ENCODE measurements around the gene ZFYVE28.

ZFYVE28 gene

DNA sequence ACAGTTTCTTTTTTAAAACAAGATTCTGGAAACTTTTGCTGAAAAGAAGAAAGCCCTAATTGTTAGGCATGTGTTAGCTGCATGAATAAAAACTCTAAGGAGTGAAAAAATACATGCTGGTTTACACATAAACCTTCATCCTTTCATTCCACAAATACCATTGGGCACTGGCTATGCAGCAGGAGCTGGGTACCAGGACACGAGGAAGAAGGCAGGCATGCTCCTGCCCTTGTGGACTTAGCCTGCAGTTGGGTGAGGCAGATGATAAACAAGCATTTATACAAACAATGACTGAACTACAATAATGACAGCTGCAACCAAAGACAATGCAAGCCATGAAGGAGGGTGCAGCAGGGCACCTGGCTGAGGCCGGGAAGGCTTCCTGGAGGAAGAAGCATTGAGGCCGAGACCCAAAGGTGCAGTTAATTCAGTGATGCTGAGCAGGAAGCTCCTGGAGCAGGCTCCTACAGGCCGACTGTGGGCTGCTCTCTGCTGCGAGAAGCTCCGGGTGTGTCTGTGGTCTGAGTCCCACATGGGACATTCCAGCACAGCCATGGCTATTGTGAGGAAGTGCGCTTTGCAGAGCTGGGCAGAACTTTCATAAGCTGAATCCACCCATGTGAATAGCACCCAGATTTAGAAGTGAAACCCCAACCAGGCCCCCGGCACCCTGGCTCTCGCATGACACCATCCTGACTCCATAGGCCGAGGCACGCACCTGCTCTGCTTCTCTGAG lies 112.5 kb downstream of the ZFYVE28 start:
- no peak for TF ChIP-seq RAD21 (IDR thresholded peaks at IDR 0.05; ENCODE audit: low read depth)
- TF ChIP-seq FOXM1 (IDR thresholded peaks at IDR 0.05; ENCODE audit: borderline replicate concordance, low read depth), result no peak
- TF ChIP-seq EGR1 (IDR thresholded peaks at IDR 0.05), result no peak
- no peak for TF ChIP-seq TCF12 (IDR thresholded peaks at IDR 0.05; ENCODE audit: low read depth)
- TF ChIP-seq TAF1 (IDR thresholded peaks at IDR 0.05; ENCODE audit: low read depth), result no peak
- TF ChIP-seq NFIC (IDR thresholded peaks at IDR 0.05), result no peak
- no peak for TF ChIP-seq CEBPB (IDR thresholded peaks at IDR 0.05)
- no peak for TF ChIP-seq TEAD4 (IDR thresholded peaks at IDR 0.05)
- TF ChIP-seq, protein P1, sequence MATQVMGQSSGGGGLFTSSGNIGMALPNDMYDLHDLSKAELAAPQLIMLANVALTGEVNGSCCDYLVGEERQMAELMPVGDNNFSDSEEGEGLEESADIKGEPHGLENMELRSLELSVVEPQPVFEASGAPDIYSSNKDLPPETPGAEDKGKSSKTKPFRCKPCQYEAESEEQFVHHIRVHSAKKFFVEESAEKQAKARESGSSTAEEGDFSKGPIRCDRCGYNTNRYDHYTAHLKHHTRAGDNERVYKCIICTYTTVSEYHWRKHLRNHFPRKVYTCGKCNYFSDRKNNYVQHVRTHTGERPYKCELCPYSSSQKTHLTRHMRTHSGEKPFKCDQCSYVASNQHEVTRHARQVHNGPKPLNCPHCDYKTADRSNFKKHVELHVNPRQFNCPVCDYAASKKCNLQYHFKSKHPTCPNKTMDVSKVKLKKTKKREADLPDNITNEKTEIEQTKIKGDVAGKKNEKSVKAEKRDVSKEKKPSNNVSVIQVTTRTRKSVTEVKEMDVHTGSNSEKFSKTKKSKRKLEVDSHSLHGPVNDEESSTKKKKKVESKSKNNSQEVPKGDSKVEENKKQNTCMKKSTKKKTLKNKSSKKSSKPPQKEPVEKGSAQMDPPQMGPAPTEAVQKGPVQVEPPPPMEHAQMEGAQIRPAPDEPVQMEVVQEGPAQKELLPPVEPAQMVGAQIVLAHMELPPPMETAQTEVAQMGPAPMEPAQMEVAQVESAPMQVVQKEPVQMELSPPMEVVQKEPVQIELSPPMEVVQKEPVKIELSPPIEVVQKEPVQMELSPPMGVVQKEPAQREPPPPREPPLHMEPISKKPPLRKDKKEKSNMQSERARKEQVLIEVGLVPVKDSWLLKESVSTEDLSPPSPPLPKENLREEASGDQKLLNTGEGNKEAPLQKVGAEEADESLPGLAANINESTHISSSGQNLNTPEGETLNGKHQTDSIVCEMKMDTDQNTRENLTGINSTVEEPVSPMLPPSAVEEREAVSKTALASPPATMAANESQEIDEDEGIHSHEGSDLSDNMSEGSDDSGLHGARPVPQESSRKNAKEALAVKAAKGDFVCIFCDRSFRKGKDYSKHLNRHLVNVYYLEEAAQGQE (IDR thresholded peaks at IDR 0.05; ENCODE audit: low read depth), result no peak
- TF ChIP-seq EP300 (IDR thresholded peaks at IDR 0.05; ENCODE audit: borderline replicate concordance), result no peak

DNA sequence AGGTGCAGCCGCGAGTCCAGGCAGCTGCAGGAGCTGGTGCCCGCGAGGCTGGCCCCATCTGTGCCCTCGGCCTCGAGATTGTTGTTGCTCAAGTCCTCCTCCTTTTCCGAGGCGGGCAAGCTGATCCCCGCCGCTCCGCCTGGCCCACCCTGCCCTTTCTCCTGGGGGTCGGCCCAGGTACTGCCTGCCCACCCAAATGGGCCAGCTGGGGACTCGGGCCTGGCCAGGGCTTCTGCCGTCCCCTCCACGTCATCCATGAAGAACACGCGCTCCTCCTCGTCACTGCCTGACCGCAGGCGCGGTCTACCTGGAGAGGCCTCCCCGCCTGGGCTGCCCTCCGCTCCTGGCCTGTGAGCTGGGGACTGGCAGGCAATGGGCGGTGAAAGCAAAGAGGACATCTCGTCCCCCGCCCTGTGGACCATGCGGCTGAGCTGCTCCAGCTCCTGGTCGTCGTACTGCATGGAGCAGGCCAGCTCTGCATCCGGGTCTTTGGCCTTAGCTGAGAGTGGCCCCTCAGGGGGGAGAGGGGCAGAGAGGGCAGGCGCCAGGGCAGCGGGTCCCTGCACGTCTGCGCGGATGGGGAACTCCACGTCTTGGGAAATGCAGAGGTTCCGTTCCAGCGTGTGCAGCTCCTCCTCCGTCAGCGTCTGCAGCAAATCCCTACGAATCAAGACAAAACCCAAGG lies 113.4 kb downstream of the ZFYVE28 start:
- TF ChIP-seq TEAD4 (IDR thresholded peaks at IDR 0.05) (no peak), CREB1 (IDR thresholded peaks at IDR 0.05; ENCODE audit: low read depth) (no peak), ZBTB7A (IDR thresholded peaks at IDR 0.05; ENCODE audit: low read depth) (no peak), TCF12 (IDR thresholded peaks at IDR 0.05; ENCODE audit: low read depth) (no peak), FOXM1 (IDR thresholded peaks at IDR 0.05; ENCODE audit: borderline replicate concordance, low read depth) (no peak), EGR1 (IDR thresholded peaks at IDR 0.05) (no peak), TAF1 (IDR thresholded peaks at IDR 0.05; ENCODE audit: low read depth) (no peak), RAD21 (IDR thresholded peaks at IDR 0.05; ENCODE audit: low read depth) (no peak), NFIC (IDR thresholded peaks at IDR 0.05) (no peak), YY1 (IDR thresholded peaks at IDR 0.05; ENCODE audit: low read depth) (no peak), CEBPB (IDR thresholded peaks at IDR 0.05) (no peak), EP300 (IDR thresholded peaks at IDR 0.05; ENCODE audit: borderline replicate concordance) (no peak)
- TF ChIP-seq, protein P1 (IDR thresholded peaks at IDR 0.05; ENCODE audit: low read depth), result no peak
- TF ChIP-seq, protein P2, sequence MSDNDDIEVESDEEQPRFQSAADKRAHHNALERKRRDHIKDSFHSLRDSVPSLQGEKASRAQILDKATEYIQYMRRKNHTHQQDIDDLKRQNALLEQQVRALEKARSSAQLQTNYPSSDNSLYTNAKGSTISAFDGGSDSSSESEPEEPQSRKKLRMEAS (IDR thresholded peaks at IDR 0.05), result no peak
- TF ChIP-seq, protein P3, sequence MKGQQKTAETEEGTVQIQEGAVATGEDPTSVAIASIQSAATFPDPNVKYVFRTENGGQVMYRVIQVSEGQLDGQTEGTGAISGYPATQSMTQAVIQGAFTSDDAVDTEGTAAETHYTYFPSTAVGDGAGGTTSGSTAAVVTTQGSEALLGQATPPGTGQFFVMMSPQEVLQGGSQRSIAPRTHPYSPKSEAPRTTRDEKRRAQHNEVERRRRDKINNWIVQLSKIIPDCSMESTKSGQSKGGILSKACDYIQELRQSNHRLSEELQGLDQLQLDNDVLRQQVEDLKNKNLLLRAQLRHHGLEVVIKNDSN (IDR thresholded peaks at IDR 0.05), result no peak

DNA sequence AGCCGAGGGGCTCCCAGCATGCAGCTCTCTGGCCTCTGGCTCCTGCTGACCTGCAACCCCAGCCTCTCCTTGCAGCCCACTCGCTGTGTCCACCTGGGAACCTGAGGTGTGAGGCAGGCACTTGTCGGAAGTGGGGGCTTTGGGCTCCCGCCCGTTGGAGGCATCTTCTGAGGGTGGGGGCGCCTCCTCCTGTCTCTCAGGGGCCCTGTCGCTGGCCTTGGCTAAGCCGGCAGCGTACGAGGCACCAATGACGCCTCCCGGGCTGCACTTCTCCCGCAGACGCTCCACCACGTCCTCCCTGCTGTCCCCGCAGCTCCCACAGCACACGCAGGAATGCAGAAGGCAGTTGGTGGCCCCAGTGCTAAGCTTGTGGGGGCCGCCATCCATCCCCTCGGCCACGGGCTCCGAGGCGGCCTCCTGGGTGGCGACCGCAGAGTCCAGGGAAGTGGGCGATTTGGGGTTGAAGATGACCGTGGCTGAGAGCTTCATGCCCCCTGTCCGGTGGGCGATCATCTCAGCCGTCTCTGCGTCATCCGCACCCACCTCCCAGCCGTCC lies 114.0 kb downstream of the ZFYVE28 start:
- TF ChIP-seq CREB1 (IDR thresholded peaks at IDR 0.05; ENCODE audit: low read depth) (no peak), CEBPB (IDR thresholded peaks at IDR 0.05) (no peak), RAD21 (IDR thresholded peaks at IDR 0.05; ENCODE audit: low read depth) (no peak), YY1 (IDR thresholded peaks at IDR 0.05; ENCODE audit: low read depth) (no peak)
- TF ChIP-seq, protein P1 (IDR thresholded peaks at IDR 0.05; ENCODE audit: low read depth), result no peak

DNA sequence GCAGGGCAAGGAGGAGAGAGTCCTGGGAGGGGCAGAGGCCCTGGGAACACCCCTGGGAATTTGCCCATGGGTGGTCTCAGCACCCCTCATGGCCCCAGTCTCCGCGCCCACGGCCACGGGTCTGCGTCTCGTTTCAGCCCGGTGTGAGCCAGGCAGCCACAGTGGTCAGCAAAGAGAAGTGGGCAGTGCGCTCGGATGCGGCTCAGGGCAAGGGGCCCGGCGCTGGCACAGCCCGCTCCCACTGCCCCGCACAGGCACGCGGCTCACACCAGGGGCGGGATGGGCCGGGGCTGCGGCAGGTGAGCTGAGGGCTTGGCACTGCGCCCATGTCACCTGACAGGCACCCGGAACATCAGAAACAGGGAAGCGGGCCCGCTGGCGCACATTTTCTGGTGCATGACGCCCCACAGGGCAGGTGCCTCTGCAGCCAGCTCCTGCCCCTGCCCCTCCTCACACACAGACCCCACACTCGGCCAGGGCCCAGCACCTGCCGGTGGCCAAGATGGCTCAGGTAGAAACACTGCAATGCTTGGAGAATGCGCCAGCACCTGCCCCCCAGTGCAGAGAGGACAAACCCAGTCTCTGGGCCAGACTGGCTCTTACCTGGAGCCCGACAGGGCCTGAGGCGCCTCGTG lies 114.6 kb downstream of the ZFYVE28 start:
- no peak for TF ChIP-seq NFIC (IDR thresholded peaks at IDR 0.05)
- TF ChIP-seq, protein P2 (IDR thresholded peaks at IDR 0.05), result no peak
- no peak for TF ChIP-seq TEAD4 (IDR thresholded peaks at IDR 0.05)
- no peak for TF ChIP-seq CEBPB (IDR thresholded peaks at IDR 0.05)
- no peak for TF ChIP-seq TCF12 (IDR thresholded peaks at IDR 0.05; ENCODE audit: low read depth)
